GM18858 (cell line): ENCODE measurements around the gene TMEM191C.
"Not testable (repeated sequence)": the region's sequence is repeated elsewhere in the genome, so short reads cannot be mapped to it uniquely, and the experiment has no call there.

Experiments
- ATAC-seq: cut with Tn5 transposase; IDR thresholded peaks from one replicate; pipeline ENCODE4 v1.9.1; 2021; ENCODE audit not compliant: unreplicated experiment

TMEM191C gene

GRCh38 chr22:21445437-21446127 lies 21.6 kb upstream of the TMEM191C start:
- no peak for ATAC-seq

GRCh38 chr22:21446128-21446826 lies 20.9 kb upstream of the TMEM191C start:
- ATAC-seq = no peak

GRCh38 chr22:21446827-21447690 lies 20.1 kb upstream of the TMEM191C start:
- no peak for ATAC-seq

- no peak for ATAC-seq
These were observed 19.3 kb upstream of the TMEM191C start for GRCh38 chr22:21447694-21448402.

GRCh38 chr22:21448627-21449416 lies 18.4 kb upstream of the TMEM191C start:
- no peak for ATAC-seq

- ATAC-seq = no peak
These were observed 17.5 kb upstream of the TMEM191C start for GRCh38 chr22:21449531-21450319.

- no peak for ATAC-seq
These were observed 16.8 kb upstream of the TMEM191C start for GRCh38 chr22:21450320-21450831.

- no peak for ATAC-seq
These were observed 16.3 kb upstream of the TMEM191C start for GRCh38 chr22:21450858-21451353.

GRCh38 chr22:21451545-21452520 lies 15.4 kb upstream of the TMEM191C start:
- ATAC-seq = no peak

- not testable (repeated sequence) for ATAC-seq
These were observed 14.5 kb upstream of the TMEM191C start for GRCh38 chr22:21452666-21453065.

- ATAC-seq = not testable (repeated sequence)
These were observed 12.2 kb upstream of the TMEM191C start for GRCh38 chr22:21454998-21455333.

- no peak for ATAC-seq
These were observed 11.7 kb upstream of the TMEM191C start for GRCh38 chr22:21455334-21456089.

- ATAC-seq = no peak
These were observed 10.0 kb upstream of the TMEM191C start for GRCh38 chr22:21457023-21457787.

- ATAC-seq = not testable (repeated sequence)
These were observed 4.5 kb upstream of the TMEM191C start for GRCh38 chr22:21462672-21463071.

GRCh38 chr22:21468194-21469096 lies 1.3 kb downstream of the TMEM191C start:
- ATAC-seq = peak; percentile 82
